ENCODE data around the gene PPM1H. TPM values are rescaled to one million over a fixed set of nuclear protein-coding genes. Genes with fewer than 3 reads are reported as not detected.

Gene PPM1H
- total RNA-seq, 2 experiments from 2014 or later, result 0.13 to 0.17 TPM

DNA sequence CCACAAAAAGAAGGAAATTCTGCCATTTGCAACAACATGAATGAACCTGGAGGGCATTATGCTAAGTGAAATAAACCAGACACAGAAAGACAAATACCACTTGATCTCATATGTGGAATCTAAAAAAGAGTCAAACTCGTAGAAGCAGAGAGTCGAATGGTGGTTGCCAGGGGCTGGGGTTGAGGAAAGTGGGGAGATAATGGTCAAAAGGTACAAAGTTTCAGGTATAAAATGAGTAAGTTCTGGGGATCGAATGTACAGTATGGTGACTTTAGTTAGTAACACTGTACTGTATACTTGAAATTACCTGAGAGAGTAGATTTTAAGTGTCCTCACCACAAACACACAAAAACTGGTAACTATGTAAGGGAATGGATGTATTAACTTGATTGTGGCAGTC, 129.4 kb downstream of the PPM1H start:
- CTCF ChIA-PET, result no interaction called here

DNA sequence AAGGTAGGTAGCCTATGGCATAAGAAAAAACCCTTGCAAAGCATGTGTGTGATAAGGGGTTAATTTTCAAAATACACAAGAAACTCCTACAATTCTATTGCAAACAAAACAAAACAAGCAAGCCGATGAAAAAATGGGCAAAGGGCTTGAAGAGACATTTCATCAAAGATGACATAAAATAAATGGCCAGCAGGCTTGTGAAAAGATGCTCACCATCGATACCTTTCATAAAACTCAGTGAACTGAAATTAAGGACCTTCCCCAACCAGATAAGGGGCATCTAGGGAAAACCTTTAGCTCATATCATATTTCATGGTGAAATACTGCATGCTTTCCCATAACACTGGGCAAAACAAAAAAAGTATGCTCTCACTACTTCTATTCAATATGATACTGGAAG, 131.2 kb downstream of the PPM1H start:
- ChIA-PET POLR2A (interaction anchor here (0.8 kb wide), 1 partner anchor 201 kb away, joined by 3 read pairs; no protein-coding TSS in a partner anchor), CTCF (interaction anchor here (0.8 to 1.4 kb wide), 2 partner anchors 10 to 221 kb away, joined by 3 read pairs; no protein-coding TSS in a partner anchor)

More for the DNA sequence above, 129.4 kb downstream of the PPM1H start:
- POLR2A ChIA-PET, result no interaction called here

DNA sequence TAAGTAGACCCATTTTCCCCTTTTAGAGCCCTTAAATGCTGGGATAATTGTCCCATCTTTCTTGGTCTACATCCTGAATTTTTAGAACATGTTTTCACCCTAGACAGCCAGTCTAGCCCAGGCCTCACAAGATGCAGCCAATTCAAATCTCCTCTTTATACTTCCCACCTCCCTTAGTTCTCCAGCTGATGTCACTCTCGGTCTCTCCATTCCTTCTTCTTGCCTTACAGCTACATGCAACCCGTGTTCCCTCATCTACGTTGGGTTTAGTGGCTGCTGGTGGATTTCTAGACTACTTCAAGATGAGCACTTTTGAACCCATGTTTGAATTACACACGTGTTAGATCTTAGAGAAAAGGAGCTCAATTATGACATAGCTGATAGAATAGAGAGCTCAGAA, 132.0 kb downstream of the PPM1H start:
- ChIA-PET CTCF (interaction anchor here (0.8 kb wide), 1 partner anchor 221 kb away, joined by 3 read pairs; no protein-coding TSS in a partner anchor), POLR2A (no interaction called here)

DNA sequence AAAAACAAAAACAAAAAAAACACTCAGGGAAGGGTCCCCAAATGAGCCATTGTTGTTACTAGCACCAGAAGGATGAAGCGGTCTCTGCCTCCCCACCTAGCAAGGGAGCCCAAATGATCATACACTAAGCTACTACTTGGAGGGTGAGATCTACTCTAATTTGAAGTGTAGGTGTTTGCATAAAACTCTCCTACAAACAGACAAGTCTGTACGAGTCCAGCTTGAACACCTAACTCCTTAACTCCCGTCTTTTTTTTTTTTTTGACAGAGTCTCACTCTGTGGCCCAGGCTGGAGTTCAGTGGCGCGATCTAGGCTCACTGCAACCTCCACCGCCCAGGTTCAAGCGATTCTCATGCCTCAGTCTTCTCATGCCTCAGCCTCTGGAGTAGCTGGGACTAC, 132.6 kb downstream of the PPM1H start:
- ChIA-PET POLR2A (no interaction called here), CTCF (no interaction called here)

DNA sequence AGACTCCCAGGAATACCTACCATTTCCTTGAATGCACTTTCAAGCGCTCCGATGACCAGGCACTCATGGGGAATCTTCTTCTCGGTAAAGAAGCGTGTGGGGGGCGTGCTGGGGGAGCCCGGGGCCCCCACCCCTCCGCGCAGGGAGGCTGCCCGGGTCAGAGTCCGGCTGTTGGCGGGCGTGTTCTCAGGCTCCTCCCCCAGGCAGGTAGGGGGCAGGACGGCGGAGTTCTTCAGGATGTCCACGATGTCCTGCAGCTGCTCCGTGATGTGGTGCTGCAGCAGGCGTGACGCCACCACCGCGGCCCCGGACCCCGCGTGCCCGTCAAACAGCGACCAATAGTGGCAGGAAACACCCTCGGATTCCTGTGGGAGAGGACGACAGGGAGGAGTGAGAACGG, 133.2 kb downstream of the PPM1H start:
- CTCF ChIA-PET, result no interaction called here
- POLR2A ChIA-PET, result no interaction called here

DNA sequence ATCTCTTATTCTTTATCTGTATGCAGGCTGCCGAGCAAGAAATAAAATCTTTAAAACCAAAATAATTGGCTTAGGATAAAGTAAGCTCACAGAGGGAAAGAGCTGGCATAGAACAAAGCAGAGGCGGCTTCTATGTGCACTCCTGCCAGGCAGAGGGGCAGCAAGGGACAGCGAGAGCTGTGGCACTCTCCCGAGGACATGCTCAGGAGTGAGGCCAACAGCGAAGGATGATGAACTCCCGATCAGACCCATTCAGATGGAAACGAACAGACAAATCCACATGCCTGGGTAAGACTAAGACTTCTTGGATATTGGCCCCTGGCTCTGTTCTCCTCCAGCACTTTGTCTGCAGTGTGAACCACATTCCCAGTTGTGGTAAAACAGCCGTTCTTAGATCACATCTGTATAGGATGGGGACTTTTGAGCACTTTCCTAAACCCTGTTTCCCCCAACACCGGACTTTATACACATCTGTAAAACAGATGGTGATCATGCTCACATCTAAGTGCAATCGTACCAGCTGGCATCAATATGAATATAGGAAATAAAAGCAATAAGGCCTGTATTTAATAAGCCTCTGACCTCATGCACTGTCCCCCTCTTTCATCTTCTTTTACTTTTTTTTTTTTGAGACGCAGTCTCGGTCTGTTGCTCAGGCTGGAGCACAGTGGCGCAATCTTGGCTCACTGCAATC, 134.1 kb downstream of the PPM1H start:
- POLR2A ChIA-PET, result interaction anchor here (0.6 kb wide), 1 partner anchor 382 kb away, joined by 3 read pairs; no protein-coding TSS in a partner anchor
- CTCF ChIA-PET, result no interaction called here

DNA sequence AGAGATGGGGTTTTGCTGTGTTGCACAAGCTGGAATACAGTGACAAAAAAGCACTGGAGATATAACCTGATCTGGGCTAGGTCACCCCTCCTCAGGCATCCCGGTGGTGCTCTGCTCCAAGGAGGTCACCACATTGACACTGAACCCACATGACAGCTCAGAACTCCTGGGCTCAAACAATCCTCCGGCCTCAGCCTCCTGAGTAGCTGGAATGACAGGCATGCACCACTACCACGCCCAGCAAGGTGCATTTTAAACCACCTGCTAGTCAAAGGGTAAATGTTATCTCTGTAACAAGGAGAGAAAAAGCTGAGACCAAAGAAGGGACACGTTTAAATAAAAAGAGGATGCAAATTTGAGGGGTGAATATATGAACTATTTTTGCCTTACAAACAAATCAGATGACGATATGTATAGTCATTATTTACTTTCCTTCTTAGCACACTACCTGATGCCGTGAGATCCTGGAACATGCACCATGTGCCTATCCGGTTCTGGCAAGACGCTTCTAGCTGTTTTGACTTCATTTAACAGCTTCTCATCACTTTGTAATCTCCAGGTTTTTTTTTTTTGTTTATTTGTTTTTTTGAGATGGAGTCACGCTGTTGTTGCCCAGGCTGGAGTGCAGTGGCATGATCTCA, 135.1 kb downstream of the PPM1H start:
- ChIA-PET POLR2A (interaction anchor here (0.6 kb wide), 1 partner anchor 381 kb away, joined by 3 read pairs; no protein-coding TSS in a partner anchor), CTCF (interaction anchor here (0.6 to 1.9 kb wide), 6 partner anchors 12 to 361 kb away, joined by 3 to 7 read pairs (median 3); no protein-coding TSS in a partner anchor)

DNA sequence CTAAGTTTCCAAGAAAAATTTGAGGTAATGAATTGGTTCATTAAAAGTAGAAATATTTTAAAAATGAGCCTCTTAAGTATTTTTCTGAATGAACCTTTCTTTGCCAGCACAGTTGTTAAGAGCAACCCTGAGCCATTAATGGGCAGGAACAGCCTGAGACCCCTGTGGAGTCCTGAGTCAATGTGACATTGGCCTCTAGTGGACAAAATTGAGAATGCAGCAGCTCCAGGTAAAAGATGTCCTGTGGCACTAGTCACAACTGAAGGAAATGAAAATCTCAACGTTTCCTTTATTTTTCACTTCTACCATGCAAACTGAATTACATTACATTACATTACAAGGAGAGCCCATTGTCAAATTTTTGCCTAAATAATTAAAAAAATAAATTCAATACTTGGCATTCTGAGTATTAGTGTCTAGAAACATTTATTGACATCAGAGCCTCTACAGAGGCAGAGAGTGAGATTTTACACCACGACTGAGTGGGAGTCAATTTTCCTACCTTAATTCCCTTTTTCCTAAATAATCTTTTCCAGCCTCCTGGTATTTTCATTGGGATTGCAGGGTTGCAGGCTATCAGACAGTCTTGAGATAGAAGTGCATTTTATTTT, 135.7 kb downstream of the PPM1H start:
- ChIA-PET POLR2A (no interaction called here), CTCF (interaction anchor here (0.6 to 1.9 kb wide), 6 partner anchors 13 to 361 kb away, joined by 3 to 7 read pairs (median 3); no protein-coding TSS in a partner anchor)

DNA sequence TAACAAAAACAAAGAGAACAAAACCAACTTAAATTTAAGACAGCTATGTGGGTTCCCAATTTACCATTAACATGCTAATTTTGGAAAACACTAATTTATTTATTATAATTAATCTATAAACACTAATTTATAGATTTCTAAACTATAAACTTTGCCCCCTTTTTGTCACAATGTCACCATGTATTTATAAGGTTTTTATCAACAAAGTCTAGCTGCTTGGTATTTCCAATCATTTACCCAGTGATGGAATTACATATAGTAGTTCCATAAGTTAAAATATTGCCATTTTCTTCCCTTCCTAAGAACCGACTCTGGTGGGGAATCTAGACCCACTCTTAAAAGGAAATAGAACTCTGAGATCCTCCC, 140.7 kb downstream of the PPM1H start:
- CTCF ChIA-PET, result interaction anchor here (0.7 to 1.2 kb wide), 7 partner anchors 10 to 358 kb away, joined by 3 read pairs; no protein-coding TSS in a partner anchor
- POLR2A ChIA-PET, result no interaction called here

DNA sequence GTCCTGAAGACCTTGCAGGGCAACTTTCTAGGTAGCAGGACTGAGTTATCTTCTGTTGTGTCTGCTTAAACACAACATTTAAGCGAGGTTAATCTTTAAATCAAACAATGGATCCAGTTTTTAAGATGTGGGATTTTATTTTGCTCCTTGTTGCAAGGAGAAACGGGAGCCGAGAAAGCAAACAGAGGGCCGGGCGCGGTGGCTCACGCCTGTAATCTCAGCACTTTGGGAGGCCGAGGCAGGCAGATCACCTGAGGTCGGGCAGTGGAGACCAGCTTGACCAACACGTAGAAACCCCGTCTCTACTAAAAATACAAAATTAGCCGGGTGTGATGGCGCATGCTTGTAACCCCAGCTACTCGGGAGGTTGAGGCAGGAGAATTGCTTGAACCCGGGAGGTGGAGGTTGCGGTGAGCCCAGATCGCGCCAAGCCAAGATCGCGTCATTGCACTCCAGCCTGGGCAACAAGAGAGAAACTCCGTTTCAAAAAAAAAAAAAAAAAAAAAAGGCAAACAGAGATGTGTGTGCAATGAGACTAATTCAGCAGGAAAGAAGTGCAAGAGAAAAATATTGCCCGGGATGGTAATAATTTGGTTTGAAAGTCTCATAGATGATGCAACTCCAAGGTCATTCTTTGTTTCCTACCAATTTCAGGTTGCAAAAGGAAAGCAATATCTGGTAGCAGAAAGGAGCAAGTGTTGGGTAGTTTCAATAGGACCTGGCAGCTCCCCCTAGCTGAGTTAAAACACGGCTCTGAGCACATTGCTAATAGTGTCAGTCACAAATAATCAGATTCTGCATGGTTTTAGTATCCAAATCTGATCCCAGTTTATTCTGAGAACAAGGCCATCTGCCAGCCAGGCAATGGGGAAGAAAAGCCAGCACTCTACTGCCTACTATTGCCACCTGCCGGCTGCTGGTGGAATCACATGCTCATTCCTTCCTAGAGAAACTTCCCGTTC, 141.4 kb downstream of the PPM1H start:
- POLR2A ChIA-PET, result no interaction called here
- CTCF ChIA-PET, result interaction anchor here (0.7 to 1.2 kb wide), 8 partner anchors 11 to 542 kb away, joined by 3 read pairs; no protein-coding TSS in a partner anchor

DNA sequence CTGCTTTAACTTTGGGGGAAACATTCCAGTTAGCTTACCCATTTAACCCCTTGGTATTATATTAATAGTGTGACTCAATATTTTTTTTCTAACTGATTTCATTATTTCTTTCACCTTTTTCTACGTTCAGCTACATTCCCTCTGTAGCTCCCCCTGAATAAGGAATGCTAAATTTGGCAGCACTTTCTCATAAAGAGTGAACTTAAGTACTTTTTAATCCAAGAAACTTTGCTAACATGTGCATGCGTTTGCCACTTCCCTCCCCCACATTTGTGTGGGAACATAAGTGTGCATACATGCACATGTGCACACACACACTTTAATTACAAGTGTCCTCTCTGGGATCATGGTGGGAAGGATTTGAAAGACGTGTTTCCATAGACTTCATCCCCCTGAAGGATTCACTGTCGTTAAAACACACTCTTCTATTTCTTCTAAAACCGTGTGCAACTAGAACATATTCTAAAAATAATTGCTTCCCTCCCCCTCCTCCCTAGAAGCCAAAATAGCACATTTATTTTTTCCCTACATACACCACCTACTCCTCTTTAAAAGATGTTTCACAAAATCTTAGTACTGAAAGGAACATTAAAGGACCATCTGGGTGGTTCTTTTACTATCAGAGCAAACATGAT, 142.6 kb downstream of the PPM1H start:
- POLR2A ChIA-PET, result no interaction called here
- CTCF ChIA-PET, result interaction anchor here (0.6 to 1.2 kb wide), 2 partner anchors 168 to 211 kb away, joined by 3 to 4 read pairs; no protein-coding TSS in a partner anchor

DNA sequence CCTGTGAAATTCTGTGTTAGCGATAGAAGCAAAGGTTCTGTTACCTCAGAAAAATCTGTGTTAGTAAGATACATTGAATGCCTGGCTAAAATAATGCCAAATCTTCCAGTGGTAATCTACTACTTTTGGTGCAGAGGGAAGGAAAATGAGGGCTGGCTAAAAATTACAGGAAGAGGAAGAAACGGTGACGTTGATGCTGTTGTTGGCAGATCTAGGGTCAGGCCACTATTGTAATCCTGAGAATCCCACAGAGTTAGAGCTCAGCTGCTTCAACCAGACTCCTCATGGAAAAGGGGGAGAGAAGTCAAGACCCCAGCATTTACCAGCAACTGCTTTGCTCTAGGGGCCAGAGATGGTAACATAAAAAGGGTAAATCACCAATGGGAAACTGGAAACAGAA, 145.1 kb downstream of the PPM1H start:
- CTCF ChIA-PET, result interaction anchor here (1.0 kb wide), 1 partner anchor 208 kb away, joined by 3 read pairs; no protein-coding TSS in a partner anchor
- POLR2A ChIA-PET, result no interaction called here

DNA sequence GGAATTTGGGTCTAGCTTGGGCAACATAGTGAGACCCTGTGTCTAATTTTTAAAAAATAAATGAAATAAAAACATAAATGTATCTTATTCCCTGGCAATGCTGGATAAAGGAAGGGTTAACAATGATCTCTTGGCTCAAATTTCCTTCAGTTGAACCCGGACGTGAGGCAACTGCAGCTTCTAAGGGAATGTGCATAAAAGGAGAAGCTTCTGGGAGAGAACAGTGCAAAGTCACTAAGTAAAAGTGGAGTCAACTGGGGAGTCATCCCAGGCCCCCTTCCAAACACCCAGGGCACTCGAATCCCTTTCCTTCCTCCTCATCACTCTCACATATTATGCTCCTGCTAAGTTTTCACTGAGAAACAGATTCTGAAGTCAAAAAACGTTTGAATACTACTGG, 147.3 kb downstream of the PPM1H start:
- POLR2A ChIA-PET, result no interaction called here
- CTCF ChIA-PET, result interaction anchor here (0.9 kb wide), 1 partner anchor 206 kb away, joined by 3 read pairs; no protein-coding TSS in a partner anchor

DNA sequence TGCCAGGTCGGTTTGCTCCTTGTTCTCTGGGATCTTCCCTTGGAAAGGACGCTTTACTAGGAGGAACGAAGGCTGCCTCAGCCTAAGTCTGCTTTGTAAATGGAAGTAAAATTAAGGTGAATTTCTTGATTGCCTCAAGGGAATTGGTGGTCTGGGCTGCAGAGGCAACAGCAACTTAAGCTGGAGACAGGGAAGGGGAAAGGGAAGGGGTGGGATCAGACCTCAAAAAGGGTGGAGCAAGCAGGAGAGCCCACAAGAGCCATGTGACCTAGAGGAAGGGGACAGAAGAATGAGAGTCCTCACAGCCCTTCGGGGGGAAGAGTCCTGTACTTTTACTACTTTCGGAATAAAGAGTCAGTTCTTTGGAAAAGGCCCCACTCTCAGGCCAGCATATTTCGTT, 147.9 kb downstream of the PPM1H start:
- CTCF ChIA-PET, result no interaction called here
- POLR2A ChIA-PET, result no interaction called here

DNA sequence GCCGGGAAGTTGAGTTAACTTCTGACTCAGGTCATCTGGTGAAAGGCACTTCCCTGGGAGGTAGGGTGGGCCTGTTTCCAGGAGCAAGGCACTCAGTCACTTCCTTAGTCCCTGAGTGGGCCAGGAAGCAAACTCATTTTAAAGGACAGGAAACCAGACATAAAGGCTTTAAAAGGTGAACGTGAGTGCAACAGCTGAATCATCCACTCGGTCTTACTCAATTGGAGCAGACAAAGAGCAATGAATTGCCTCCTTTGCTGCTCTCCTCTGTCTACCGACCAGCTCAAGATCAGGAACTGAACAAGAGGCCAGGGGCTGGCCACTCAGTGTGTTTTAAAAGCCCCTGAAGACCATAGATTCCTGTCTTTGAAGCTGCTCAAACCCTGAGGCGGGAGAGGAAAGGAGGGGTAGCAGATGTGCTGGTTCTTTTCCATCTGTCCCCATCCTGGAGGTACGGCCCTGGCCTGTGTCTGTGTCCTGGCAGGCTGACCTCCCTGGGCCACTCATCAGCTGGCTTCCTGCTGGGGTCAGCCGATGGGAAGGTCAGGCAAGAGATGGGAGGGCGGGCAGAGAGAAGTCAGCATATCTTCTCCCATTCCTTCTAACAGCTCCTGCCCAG, 148.9 kb downstream of the PPM1H start:
- ChIA-PET POLR2A (no interaction called here), CTCF (no interaction called here)

DNA sequence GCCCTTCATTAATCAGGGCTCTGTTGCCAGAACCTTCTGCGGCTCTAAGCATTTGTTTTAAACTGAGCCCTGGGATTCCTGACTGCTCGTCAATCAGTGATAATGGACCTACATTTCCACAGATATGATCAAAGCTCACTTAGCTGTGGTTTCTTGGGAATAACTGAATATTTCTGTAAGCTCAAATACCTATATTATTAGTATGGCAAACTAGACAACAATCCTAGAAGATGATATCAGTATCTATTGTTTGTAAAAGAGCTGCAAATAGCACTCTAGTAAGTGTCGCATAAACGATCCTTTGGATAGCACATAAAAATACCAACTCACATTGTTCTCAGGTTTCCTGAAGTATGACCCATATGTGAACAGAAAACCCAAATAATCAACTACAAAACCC, 150.4 kb downstream of the PPM1H start:
- CTCF ChIA-PET, result no interaction called here
- POLR2A ChIA-PET, result no interaction called here

DNA sequence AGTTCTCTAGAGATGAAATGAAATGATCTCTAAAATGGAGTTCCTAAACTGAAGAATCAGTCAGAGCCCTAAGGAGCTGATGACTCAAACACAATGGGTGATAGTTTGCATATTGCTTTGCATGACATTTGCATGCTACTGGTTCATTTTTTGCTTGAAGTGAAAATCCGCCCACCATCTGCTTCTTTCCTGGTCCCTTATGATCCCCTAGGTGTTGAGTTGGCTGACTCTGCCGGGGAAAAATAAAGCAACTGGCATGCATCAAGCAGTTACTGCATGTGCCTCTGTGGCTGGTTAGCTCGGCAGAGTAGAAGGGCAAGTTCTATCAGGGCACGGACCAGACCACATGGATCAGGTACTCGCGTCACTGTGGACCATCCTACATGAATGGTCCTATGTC, 151.1 kb downstream of the PPM1H start:
- ChIA-PET CTCF (no interaction called here), POLR2A (no interaction called here)

DNA sequence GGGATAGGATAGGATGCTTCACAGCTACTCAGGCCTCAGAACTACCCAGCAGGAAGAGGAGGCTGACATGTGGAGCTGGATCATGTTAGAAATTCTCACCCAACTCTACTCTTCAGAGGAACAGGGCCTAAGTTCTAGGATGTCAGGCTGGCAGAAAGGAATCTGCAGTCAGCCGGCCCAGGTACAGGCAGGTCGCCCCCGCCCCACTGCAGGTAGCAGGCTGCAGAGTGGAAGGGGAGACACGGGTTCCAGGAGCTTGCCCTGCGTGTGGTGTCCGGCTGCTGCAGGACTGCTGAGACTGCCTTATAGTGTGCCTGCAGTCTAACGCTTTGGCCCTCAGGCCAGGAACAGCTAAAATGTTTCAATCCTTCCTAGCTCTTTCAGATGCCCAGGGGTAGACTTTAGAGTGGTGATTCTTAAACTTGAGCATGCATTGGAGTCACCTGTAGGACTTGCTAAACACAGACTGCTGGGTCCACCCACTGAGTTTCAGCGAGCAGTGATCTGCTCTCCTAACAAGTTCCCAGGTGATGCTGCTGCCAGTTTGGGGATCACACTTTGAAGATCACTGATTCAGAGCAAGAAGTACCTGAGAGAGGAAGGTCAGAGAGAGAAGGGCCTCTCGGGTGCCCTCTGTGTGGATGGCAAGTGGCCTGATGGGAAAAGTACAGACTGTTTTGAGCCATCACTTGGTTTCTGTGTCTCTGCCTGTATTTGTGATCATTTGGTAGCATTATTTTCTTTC, 153.6 kb downstream of the PPM1H start:
- CTCF ChIA-PET, result no interaction called here
- POLR2A ChIA-PET, result no interaction called here
